Measurements from ENCODE around the gene PLEKHA1.

The PLEKHA1 gene

GRCh38 chr10:122376364-122376961 lies 2.0 kb downstream of the PLEKHA1 start:
- peaks cover 0 to 39% (median 19%) of the 10 kb centered on the region in 11 experiments; a peak in 10 of 22 replicates for H3K27me3 ChIP-seq
- H3K4me1 ChIP-seq = peaks cover 5 to 17% (median 11%) of the 10 kb centered on the region in 10 experiments; a peak in 18 of 20 replicates
- H3K4me3 ChIP-seq = no peak overlapping the region
- H4K20me1 ChIP-seq = peaks cover 0 to 49% (median 3%) of the 10 kb centered on the region in 11 experiments; a peak in 5 of 22 replicates
- peaks cover 0 to 17% (median 5%) of the 10 kb centered on the region in 11 experiments; a peak in 6 of 22 replicates for H3K9me3 ChIP-seq (replicated peaks in 1 of 11)
- no peak for TF ChIP-seq Cebpa-rat (IDR thresholded peaks at IDR 0.05)
- H3K27ac ChIP-seq = no peak overlapping the region
- H3K4me2 ChIP-seq = peak overlapping the region in 4 of 11 experiments; percentile 86 to 98 (median 94); a peak in 6 of 22 replicates
- H3K9ac ChIP-seq = no peak overlapping the region; a peak in 1 of 22 replicates
- H3K36me3 ChIP-seq = peaks cover 0 to 9% (median 0%) of the 10 kb centered on the region in 11 experiments; a peak in 3 of 22 replicates

- H4K20me1 ChIP-seq = peaks cover 0 to 66% (median 3%) of the 10 kb centered on the region in 11 experiments; a peak in 5 of 22 replicates
- TF ChIP-seq Cebpa-rat (IDR thresholded peaks at IDR 0.05) = no peak
- no peak overlapping the region for H3K9ac ChIP-seq
- no peak overlapping the region for H3K4me2 ChIP-seq
- peaks cover 0 to 20% (median 5%) of the 10 kb centered on the region in 11 experiments; a peak in 6 of 22 replicates for H3K9me3 ChIP-seq (replicated peaks in 1 of 11)
- H3K27ac ChIP-seq = no peak overlapping the region
- H3K27me3 ChIP-seq = peaks cover 0 to 21% (median 5%) of the 10 kb centered on the region in 11 experiments; a peak in 8 of 22 replicates
- H3K36me3 ChIP-seq = peaks cover 0 to 9% (median 0%) of the 10 kb centered on the region in 11 experiments; a peak in 3 of 22 replicates
- H3K4me3 ChIP-seq = no peak overlapping the region
- H3K4me1 ChIP-seq = peaks cover 5 to 16% (median 11%) of the 10 kb centered on the region in 10 experiments; a peak in 18 of 20 replicates
Observed at GRCh38 chr10:122379041-122379440, 4.5 kb downstream of the PLEKHA1 start.

GRCh38 chr10:122379537-122379936 lies 5.0 kb downstream of the PLEKHA1 start:
- H3K27me3 ChIP-seq = peaks cover 0 to 21% (median 5%) of the 10 kb centered on the region in 11 experiments; a peak in 7 of 22 replicates
- peaks cover 5 to 16% (median 10%) of the 10 kb centered on the region in 10 experiments; a peak in 18 of 20 replicates for H3K4me1 ChIP-seq
- peaks cover 0 to 70% (median 3%) of the 10 kb centered on the region in 11 experiments; a peak in 5 of 22 replicates for H4K20me1 ChIP-seq
- TF ChIP-seq Cebpa-rat (IDR thresholded peaks at IDR 0.05) = no peak
- peaks cover 0 to 9% (median 0%) of the 10 kb centered on the region in 11 experiments; a peak in 3 of 22 replicates for H3K36me3 ChIP-seq
- H3K4me2 ChIP-seq = no peak overlapping the region
- H3K9me3 ChIP-seq (replicated peaks in 1 of 11) = peaks cover 0 to 20% (median 5%) of the 10 kb centered on the region in 11 experiments; a peak in 6 of 22 replicates
- H3K4me3 ChIP-seq = no peak overlapping the region
- H3K27ac ChIP-seq = no peak overlapping the region
- H3K9ac ChIP-seq = no peak overlapping the region

GRCh38 chr10:122380703-122381102 lies 6.2 kb downstream of the PLEKHA1 start:
- Histone ChIP-seq H3K36me3 (peaks cover 0 to 9% (median 0%) of the 10 kb centered on the region in 11 experiments; a peak in 3 of 22 replicates), H3K27me3 (peaks cover 0 to 19% (median 5%) of the 10 kb centered on the region in 11 experiments; a peak in 7 of 22 replicates), H3K4me1 (peaks cover 3 to 10% (median 4%) of the 10 kb centered on the region in 10 experiments; a peak in 17 of 20 replicates), H4K20me1 (peaks cover 0 to 80% (median 3%) of the 10 kb centered on the region in 11 experiments; a peak in 5 of 22 replicates), H3K9ac (no peak overlapping the region), H3K9me3 (replicated peaks in 1 of 11) (peaks cover 0 to 20% (median 5%) of the 10 kb centered on the region in 11 experiments; a peak in 6 of 22 replicates), H3K4me3 (no peak overlapping the region), H3K27ac (no peak overlapping the region), H3K4me2 (no peak overlapping the region)
- TF ChIP-seq Cebpa-rat (IDR thresholded peaks at IDR 0.05) = no peak

GRCh38 chr10:122381680-122382079 lies 7.2 kb downstream of the PLEKHA1 start:
- Histone ChIP-seq H3K36me3 (peaks cover 0 to 9% (median 0%) of the 10 kb centered on the region in 11 experiments; a peak in 3 of 22 replicates), H3K9ac (no peak overlapping the region), H3K4me2 (no peak overlapping the region), H3K4me3 (no peak overlapping the region), H3K27me3 (peaks cover 0 to 12% (median 2%) of the 10 kb centered on the region in 11 experiments; a peak in 7 of 22 replicates), H3K27ac (no peak overlapping the region), H3K4me1 (no peaks in the 10 kb centered on the region), H3K9me3 (replicated peaks in 1 of 11) (peaks cover 0 to 20% (median 5%) of the 10 kb centered on the region in 11 experiments; a peak in 6 of 22 replicates), H4K20me1 (peaks cover 0 to 80% (median 0%) of the 10 kb centered on the region in 11 experiments; a peak in 4 of 22 replicates)
- TF ChIP-seq Cebpa-rat (IDR thresholded peaks at IDR 0.05) = no peak

GRCh38 chr10:122386514-122386913 lies 12.0 kb downstream of the PLEKHA1 start:
- H3K9ac ChIP-seq = no peak overlapping the region
- H3K4me3 ChIP-seq = no peak overlapping the region
- no peak for TF ChIP-seq Cebpa-rat (IDR thresholded peaks at IDR 0.05)
- no peak overlapping the region for H3K27ac ChIP-seq
- peaks cover 0 to 59% (median 0%) of the 10 kb centered on the region in 11 experiments; a peak in 6 of 22 replicates for H4K20me1 ChIP-seq
- H3K9me3 ChIP-seq (replicated peaks in 1 of 11) = peaks cover 0 to 5% (median 0%) of the 10 kb centered on the region in 11 experiments; a peak in 3 of 22 replicates
- H3K4me2 ChIP-seq = no peak overlapping the region
- H3K4me1 ChIP-seq = peaks cover 0 to 10% (median 3%) of the 10 kb centered on the region in 10 experiments; a peak in 7 of 20 replicates
- H3K27me3 ChIP-seq = no peaks in the 10 kb centered on the region
- H3K36me3 ChIP-seq = no peaks in the 10 kb centered on the region

GRCh38 chr10:122387572-122387971 lies 13.1 kb downstream of the PLEKHA1 start:
- peaks cover 0 to 16% (median 3%) of the 10 kb centered on the region in 10 experiments; a peak in 7 of 20 replicates for H3K4me1 ChIP-seq
- no peaks in the 10 kb centered on the region for H3K27me3 ChIP-seq
- H3K9ac ChIP-seq = no peak overlapping the region
- no peak overlapping the region for H3K4me3 ChIP-seq
- H3K4me2 ChIP-seq = no peak overlapping the region
- TF ChIP-seq Cebpa-rat (IDR thresholded peaks at IDR 0.05) = no peak
- H4K20me1 ChIP-seq = peaks cover 0 to 57% (median 0%) of the 10 kb centered on the region in 11 experiments; a peak in 6 of 22 replicates
- no peak overlapping the region for H3K27ac ChIP-seq
- H3K9me3 ChIP-seq (replicated peaks in 1 of 11) = peaks cover 0 to 5% (median 0%) of the 10 kb centered on the region in 11 experiments; a peak in 2 of 22 replicates
- no peaks in the 10 kb centered on the region for H3K36me3 ChIP-seq

GRCh38 chr10:122388287-122388997 lies 13.9 kb downstream of the PLEKHA1 start:
- TF ChIP-seq Cebpa-rat (IDR thresholded peaks at IDR 0.05) = no peak
- no peak overlapping the region for H3K9ac ChIP-seq
- H3K27me3 ChIP-seq = no peaks in the 10 kb centered on the region
- H3K27ac ChIP-seq = no peak overlapping the region
- no peak overlapping the region for H3K4me2 ChIP-seq
- H4K20me1 ChIP-seq = peaks cover 0 to 59% (median 0%) of the 10 kb centered on the region in 11 experiments; a peak in 6 of 22 replicates
- no peak overlapping the region for H3K4me3 ChIP-seq
- H3K36me3 ChIP-seq = no peaks in the 10 kb centered on the region; a peak in 2 of 22 replicates
- peaks cover 0 to 16% (median 3%) of the 10 kb centered on the region in 10 experiments; a peak in 7 of 20 replicates for H3K4me1 ChIP-seq
- peaks cover 0 to 5% (median 0%) of the 10 kb centered on the region in 11 experiments; a peak in 2 of 22 replicates for H3K9me3 ChIP-seq (replicated peaks in 1 of 11)

Measured in BLaER1 treated with 17β-estradiol and CSF1 and Interleukin-3, amounts not matched to agents 10 nM and 100 nM (cell line).